ENCODE data around the gene IKZF5. TPM values are rescaled to one million over a fixed set of nuclear protein-coding genes. Genes with fewer than 3 reads are reported as not detected.

IKZF5 gene
- total RNA-seq, 4 donors from 2014 or later: 3.1 to 30.7 (median 21.1) TPM

DNA sequence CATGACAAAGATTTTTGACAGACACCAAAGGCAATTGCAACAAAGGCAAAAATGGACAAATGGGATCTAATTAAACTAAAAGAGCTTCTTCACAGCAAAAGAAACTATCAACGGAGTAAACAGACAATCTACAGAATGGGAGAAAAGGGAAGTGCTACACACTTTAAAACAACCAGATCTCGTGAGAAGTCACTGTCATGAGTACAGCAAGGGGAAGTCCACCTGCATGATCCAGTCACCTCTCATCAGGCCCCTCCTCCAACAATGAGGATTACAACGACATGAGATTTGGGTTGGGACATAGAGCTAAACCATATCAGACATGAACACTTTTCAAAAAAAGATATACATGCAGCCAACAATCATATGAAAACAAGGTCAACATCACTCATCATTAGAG is 39.9 kb downstream of the IKZF5 start:
- H3K4me1 ChIP-seq: no peaks in the 10 kb centered on the region
- no peaks in the 10 kb centered on the region for H3K36me3 ChIP-seq
- no peak overlapping the region for H3K4me3 ChIP-seq
- intact Hi-C loops (cut with DNase I; ENCODE audit: low total_unique reads): no loop called here
- no peak for DNase-seq
- no peaks in the 10 kb centered on the region for H3K9me3 ChIP-seq
- H3K27me3 ChIP-seq: no peaks in the 10 kb centered on the region
- no peak overlapping the region for H3K27ac ChIP-seq
- TF ChIP-seq, protein P1, sequence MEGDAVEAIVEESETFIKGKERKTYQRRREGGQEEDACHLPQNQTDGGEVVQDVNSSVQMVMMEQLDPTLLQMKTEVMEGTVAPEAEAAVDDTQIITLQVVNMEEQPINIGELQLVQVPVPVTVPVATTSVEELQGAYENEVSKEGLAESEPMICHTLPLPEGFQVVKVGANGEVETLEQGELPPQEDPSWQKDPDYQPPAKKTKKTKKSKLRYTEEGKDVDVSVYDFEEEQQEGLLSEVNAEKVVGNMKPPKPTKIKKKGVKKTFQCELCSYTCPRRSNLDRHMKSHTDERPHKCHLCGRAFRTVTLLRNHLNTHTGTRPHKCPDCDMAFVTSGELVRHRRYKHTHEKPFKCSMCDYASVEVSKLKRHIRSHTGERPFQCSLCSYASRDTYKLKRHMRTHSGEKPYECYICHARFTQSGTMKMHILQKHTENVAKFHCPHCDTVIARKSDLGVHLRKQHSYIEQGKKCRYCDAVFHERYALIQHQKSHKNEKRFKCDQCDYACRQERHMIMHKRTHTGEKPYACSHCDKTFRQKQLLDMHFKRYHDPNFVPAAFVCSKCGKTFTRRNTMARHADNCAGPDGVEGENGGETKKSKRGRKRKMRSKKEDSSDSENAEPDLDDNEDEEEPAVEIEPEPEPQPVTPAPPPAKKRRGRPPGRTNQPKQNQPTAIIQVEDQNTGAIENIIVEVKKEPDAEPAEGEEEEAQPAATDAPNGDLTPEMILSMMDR (IDR thresholded peaks at IDR 0.05): no peak
- no peak for TF ChIP-seq POLR2A (IDR thresholded peaks at IDR 0.05)

DNA sequence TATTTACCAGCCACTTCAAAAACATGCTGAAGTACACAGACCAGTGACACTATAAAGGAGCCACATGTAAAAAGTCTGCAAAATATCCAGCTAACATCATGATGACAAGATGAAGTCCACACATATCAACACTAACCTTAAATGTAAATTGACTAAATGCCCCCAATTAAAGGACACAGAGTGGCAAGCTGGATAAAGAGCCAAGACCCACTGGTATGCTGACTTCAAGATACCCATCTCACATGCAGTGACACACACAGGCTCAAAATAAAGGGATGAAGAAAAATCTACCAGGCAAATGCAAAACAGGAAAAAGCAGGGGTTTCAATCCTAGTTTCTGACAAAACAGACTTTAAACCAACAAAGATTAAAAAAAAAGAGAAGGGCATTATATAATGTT is 41.7 kb downstream of the IKZF5 start:
- Histone ChIP-seq H3K4me1 (no peaks in the 10 kb centered on the region), H3K27me3 (no peaks in the 10 kb centered on the region), H3K9me3 (no peaks in the 10 kb centered on the region), H3K36me3 (no peaks in the 10 kb centered on the region), H3K27ac (no peak overlapping the region), H3K4me3 (no peak overlapping the region)
- intact Hi-C loops (cut with DNase I; ENCODE audit: low total_unique reads): no loop called here
- no peak for DNase-seq
- TF ChIP-seq, protein P1 (IDR thresholded peaks at IDR 0.05): no peak
- TF ChIP-seq POLR2A (IDR thresholded peaks at IDR 0.05): no peak

DNA sequence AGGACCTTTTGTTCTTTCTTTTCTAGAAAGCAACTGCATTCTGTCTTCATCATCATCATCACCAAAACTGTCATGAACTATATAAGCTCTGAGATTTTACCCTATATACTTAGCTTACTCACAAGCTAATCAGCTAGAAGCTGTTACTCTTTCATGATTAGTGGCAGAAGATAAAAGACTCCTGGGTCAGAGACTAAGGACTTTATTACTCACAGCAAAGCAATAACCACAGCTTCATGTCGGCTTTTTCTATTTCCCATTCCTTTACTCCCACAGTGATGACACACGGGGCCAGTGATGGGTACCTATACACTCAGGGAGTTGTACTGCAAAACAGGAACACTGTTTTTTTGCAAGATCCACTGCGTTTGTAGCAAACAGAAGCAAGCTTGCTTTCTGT is 46.2 kb downstream of the IKZF5 start:
- TF ChIP-seq, protein P1 (IDR thresholded peaks at IDR 0.05): no peak
- no peak for TF ChIP-seq POLR2A (IDR thresholded peaks at IDR 0.05)
- Histone ChIP-seq H3K36me3 (no peaks in the 10 kb centered on the region), H3K4me1 (no peaks in the 10 kb centered on the region), H3K4me3 (no peak overlapping the region), H3K9me3 (no peaks in the 10 kb centered on the region), H3K27ac (no peak overlapping the region), H3K27me3 (no peaks in the 10 kb centered on the region)
- DNase-seq: no peak
- intact Hi-C loops (cut with DNase I; ENCODE audit: low total_unique reads): no loop called here

DNA sequence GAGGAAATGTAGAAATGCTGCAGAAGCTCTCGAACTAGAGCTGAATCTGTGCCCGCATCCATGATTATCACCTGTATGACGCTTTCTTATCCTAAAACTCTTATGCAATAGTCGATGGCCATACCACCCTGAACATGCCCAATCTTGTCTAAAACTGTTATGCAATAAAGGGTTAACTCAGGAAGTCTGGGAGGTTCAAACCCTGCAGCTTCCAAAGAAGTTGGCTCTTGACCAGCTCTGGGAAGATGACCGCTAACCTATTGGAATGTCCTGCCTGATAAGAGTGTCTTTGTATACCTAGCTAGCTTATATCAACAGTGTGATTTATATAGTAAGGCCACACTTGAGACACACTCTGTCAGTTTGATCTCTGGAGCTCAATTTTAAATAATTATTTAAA is 51.1 kb downstream of the IKZF5 start:
- peaks cover 0 to 5% of the 10 kb centered on the region in 2 donors for H3K4me1 ChIP-seq
- DNase-seq: no peak
- intact Hi-C loops (cut with DNase I; ENCODE audit: low total_unique reads): no loop called here

DNA sequence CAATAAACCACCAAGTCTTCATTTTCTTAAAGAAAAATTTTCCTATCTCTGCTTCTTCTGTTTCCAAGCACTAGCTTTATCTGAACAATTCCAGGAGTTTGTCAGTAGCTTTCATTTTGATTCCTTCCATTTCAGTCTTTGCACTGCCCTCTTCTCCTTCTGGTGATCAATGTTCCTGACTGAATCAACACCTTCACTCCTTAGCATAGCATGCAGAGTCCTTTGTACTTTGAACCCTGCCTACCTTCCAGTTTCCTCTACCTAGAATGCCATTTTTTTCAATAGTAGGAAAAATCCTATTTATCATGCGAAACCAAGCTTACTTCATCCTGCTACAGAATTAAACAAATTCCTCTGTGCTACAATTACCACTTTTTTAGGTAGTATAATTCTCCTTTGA is 52.7 kb downstream of the IKZF5 start:
- Histone ChIP-seq H3K9me3 (no peaks in the 10 kb centered on the region), H3K4me3 (no peak overlapping the region), H3K27ac (no peak overlapping the region), H3K4me1 (peaks cover 0 to 5% of the 10 kb centered on the region in 2 donors), H3K27me3 (no peaks in the 10 kb centered on the region), H3K36me3 (no peaks in the 10 kb centered on the region)
- intact Hi-C loops (cut with DNase I; ENCODE audit: low total_unique reads): no loop called here
- DNase-seq: no peak
- TF ChIP-seq POLR2A (IDR thresholded peaks at IDR 0.05): no peak
- TF ChIP-seq, protein P1 (IDR thresholded peaks at IDR 0.05): no peak

More for the DNA sequence above, 51.1 kb downstream of the IKZF5 start:
- H3K9me3 ChIP-seq: no peaks in the 10 kb centered on the region
- no peak overlapping the region for H3K4me3 ChIP-seq
- H3K27ac ChIP-seq: no peak overlapping the region
- no peak for TF ChIP-seq POLR2A (IDR thresholded peaks at IDR 0.05)
- TF ChIP-seq, protein P1 (IDR thresholded peaks at IDR 0.05): no peak
- no peaks in the 10 kb centered on the region for H3K36me3 ChIP-seq
- H3K27me3 ChIP-seq: no peaks in the 10 kb centered on the region
